HepG2 (cell line): ENCODE measurements around the gene ADARB1. TPM values are rescaled to one million over a fixed set of nuclear protein-coding genes. Genes with fewer than 3 reads are reported as not detected.
"Not testable (repeated sequence)": the region's sequence is repeated elsewhere in the genome, so short reads cannot be mapped to it uniquely, and the experiment has no call there.

Experiments used
- ATAC-seq: fragments of 200-7000 bp; cut with Tn5 transposase; 3 replicates; pipeline ENCODE4 v1.9.1; 2020; ENCODE audit warnings: mild to moderate bottlenecking, moderate library complexity
- BruUV-seq: library from RNA; stranded (reverse); fragments of 400-500 nt; replicated peaks from 2 replicates; lab custom pipeline; 2021; lab: Mats Ljungman, UMichigan
- CTCF ChIA-PET: fragments of 300-600 bp; formaldehyde crosslinking; extraction: SDS; loops from one replicate; lab custom pipeline; 2021; ENCODE audit warnings: low total read pairs, inconsistent platforms, low intra/inter-chr PET ratio; lab: Yijun Ruan, JAX
- POLR2A ChIA-PET: fragments of 350-600 bp; sonication (Branson Sonifier 250); formaldehyde crosslinking; loops from one replicate; lab custom pipeline; 2020; ENCODE audit warnings: antibody characterized with exemption, inconsistent platforms; lab: Yijun Ruan, JAX
- DNase-seq: peaks from one replicate; pipeline ENCODE4 v3.0.0-alpha.2; 2015; ENCODE audit warnings: low spot score
- FAIRE-seq: peaks from 3 replicates; lab custom pipeline; 2011; peaks lifted over from hg19 to GRCh38; lab: Jason Lieb, UNC
- H2AFZ ChIP-seq: one replicate; pipeline ENCODE4 v1.6.1; 2011; ENCODE audit warnings: low read length, inconsistent platforms
- H3K27ac ChIP-seq: fragments of 300-600 bp; 3 replicates; pipeline ENCODE4 v1.8.0; 2011; ENCODE audit warnings: mixed run types, mild to moderate bottlenecking, mixed read lengths, low read length, inconsistent platforms; ENCODE audit not compliant: insufficient read depth; ENCODE audit errors: extremely low read length
- H3K27me3 ChIP-seq, 2 experiments: fragments of 200-600 bp in 1 of 2; 2 replicates in 1 of 2; 3 replicates in 1 of 2; pipeline versions ENCODE4 v1.6.0 to v1.8.0; 2011; ENCODE audit warnings: low read length in 2 of 2, mild to moderate bottlenecking in 2 of 2, moderate library complexity in 2 of 2, inconsistent platforms in 1 of 2; ENCODE audit not compliant: insufficient read depth in 2 of 2, control insufficient read depth in 1 of 2
- H3K36me3 ChIP-seq, 2 experiments: fragments of 200-600 bp in 1 of 2; replicated peaks in 1 of 2; 2 replicates in 1 of 2; 3 replicates in 1 of 2; pipeline versions ENCODE4 v1.5.1 to v1.8.0; 2011; ENCODE audit warnings: low read length in 2 of 2, inconsistent platforms in 1 of 2; ENCODE audit not compliant: insufficient read depth in 2 of 2, control insufficient read depth in 1 of 2
- H3K4me1 ChIP-seq: 2 replicates; pipeline ENCODE4 v1.5.1; 2012; ENCODE audit warnings: low read length, inconsistent platforms; ENCODE audit not compliant: insufficient read depth
- H3K4me2 ChIP-seq: 2 replicates; pipeline ENCODE4 v1.6.0; 2011; ENCODE audit warnings: low read depth, low read length, inconsistent platforms
- H3K4me3 ChIP-seq, 3 experiments: fragments of 200-600 bp in 1 of 3; sonication (generic), shearing (Covaris generic) in 1 of 3; replicated peaks in 1 of 3; 2 replicates each; pipeline ENCODE4 v1.5.1; 2011 to 2016; ENCODE audit warnings: low read length in 3 of 3, inconsistent platforms in 2 of 3, low read depth in 2 of 3, mild to moderate bottlenecking in 2 of 3, control low read depth in 1 of 3, mixed read lengths in 1 of 3; ENCODE audit not compliant: insufficient read depth in 1 of 3
- H3K79me2 ChIP-seq: one replicate; pipeline ENCODE4 v1.6.1; 2011; ENCODE audit warnings: low read length, inconsistent platforms; ENCODE audit not compliant: insufficient read depth
- H3K9ac ChIP-seq: 2 replicates; pipeline ENCODE4 v1.6.0; 2011; ENCODE audit warnings: mild to moderate bottlenecking, low read depth, low read length, inconsistent platforms; ENCODE audit not compliant: insufficient read depth
- H3K9me3 ChIP-seq: 2 replicates; pipeline ENCODE4 v1.5.1; 2012; ENCODE audit warnings: mild to moderate bottlenecking, low read length
- H4K20me1 ChIP-seq: 2 replicates; pipeline ENCODE4 v1.6.0; 2011; ENCODE audit warnings: inconsistent platforms, mild to moderate bottlenecking, low read length, moderate library complexity; ENCODE audit not compliant: insufficient read depth
- ZNF547 ChIP-seq: sonication (generic); formaldehyde crosslinking; IDR thresholded peaks from 2 replicates; pipeline ENCODE4 v1.5.1; 2020; ENCODE audit warnings: mild to moderate bottlenecking, missing genetic modification reagents
- WGBS: methylation state at CpG from one replicate; pipeline ENCODE4 v1.1.6; 2017; ENCODE audit warnings: low lambda C conversion rate; 5-methylcytosine and 5-hydroxymethylcytosine counted together
- in situ Hi-C: cut with HindIII; loops from 2 replicates; pipeline ENCODE4 v1.10.0; 2017; ENCODE audit warnings: low pct_unique_long_range_greater_than_20kb; ENCODE audit not compliant: extremely low pct_ligation_motif_present
- intact Hi-C: fragments of 100-400 bp; cut with micrococcal nuclease; formaldehyde crosslinking; loops from one replicate; pipeline ENCODE4 v1.10.0; 2022; ENCODE audit not compliant: unreplicated experiment
- polyA plus RNA-seq, 8 experiments: library from polyadenylated mRNA; depleted of rRNA in 3 of 8; stranded (reverse) in 7 of 8; unstranded in 1 of 8; fragments of >200 nt; fragmentation: Illumina TruSeq in 4 of 8; extraction: Trizol in 4 of 8; gene quantifications; 2 replicates each; pipeline versions ENCODE4 v1.2.1 to v1.2.3, GENCODE V29; 2011 to 2016; ENCODE audit warnings: low read depth in 4 of 8, missing spikeins in 1 of 8, mixed read lengths in 1 of 8; ENCODE audit not compliant: insufficient read depth in 1 of 8
- total RNA-seq, 5 experiments: library from RNA; depleted of rRNA; stranded (reverse); fragments of >200 nt; fragmentation: Illumina TruSeq; extraction: Trizol; gene quantifications; 2 replicates each; pipeline ENCODE4 v1.2.3, GENCODE V29; 2016; ENCODE audit warnings: low read depth in 1 of 5
- TF ChIP-seq, protein P1 (sequence below): sonication (generic); formaldehyde crosslinking; IDR thresholded peaks from 2 replicates; pipeline ENCODE4 v1.5.1; 2020; ENCODE audit warnings: mild to moderate bottlenecking, missing genetic modification reagents, moderate library complexity

ADARB1 gene
- total and polyA plus RNA-seq, 2 of the 13 experiments (the other 11 are each of a cell fraction or from before 2014, with no cell fraction given), result 6.6 to 10.0 TPM

DNA sequence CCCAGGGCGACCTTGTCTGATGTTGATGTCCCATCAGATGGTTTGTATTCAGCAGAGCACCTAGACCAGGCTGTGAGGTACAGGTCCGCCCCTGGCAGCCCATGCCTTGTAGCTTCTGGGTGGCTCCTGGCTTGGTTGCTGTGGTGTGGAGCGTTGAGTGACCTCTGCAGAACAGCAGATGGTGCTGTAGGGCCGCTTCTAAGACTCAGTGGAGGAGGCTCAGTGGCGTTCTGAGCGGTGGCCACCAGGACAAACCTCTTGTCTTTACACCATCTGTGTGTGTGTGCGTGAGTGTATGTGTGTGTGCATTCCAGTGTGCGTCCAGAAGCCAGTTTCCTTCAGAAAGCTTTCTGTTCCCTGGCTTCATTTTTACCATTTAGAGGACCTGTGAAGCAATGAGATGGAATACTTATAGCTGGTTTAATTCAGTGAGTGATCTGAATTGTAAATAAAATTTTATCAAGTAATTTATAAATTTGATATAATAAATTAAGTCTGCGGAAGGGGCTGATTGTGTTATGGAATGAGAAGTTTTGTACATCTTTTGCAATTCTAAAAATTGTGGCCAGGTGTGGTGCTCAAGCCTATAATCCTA is 66.1 kb downstream of the ADARB1 start (continued):
- TF ChIP-seq, protein P1, sequence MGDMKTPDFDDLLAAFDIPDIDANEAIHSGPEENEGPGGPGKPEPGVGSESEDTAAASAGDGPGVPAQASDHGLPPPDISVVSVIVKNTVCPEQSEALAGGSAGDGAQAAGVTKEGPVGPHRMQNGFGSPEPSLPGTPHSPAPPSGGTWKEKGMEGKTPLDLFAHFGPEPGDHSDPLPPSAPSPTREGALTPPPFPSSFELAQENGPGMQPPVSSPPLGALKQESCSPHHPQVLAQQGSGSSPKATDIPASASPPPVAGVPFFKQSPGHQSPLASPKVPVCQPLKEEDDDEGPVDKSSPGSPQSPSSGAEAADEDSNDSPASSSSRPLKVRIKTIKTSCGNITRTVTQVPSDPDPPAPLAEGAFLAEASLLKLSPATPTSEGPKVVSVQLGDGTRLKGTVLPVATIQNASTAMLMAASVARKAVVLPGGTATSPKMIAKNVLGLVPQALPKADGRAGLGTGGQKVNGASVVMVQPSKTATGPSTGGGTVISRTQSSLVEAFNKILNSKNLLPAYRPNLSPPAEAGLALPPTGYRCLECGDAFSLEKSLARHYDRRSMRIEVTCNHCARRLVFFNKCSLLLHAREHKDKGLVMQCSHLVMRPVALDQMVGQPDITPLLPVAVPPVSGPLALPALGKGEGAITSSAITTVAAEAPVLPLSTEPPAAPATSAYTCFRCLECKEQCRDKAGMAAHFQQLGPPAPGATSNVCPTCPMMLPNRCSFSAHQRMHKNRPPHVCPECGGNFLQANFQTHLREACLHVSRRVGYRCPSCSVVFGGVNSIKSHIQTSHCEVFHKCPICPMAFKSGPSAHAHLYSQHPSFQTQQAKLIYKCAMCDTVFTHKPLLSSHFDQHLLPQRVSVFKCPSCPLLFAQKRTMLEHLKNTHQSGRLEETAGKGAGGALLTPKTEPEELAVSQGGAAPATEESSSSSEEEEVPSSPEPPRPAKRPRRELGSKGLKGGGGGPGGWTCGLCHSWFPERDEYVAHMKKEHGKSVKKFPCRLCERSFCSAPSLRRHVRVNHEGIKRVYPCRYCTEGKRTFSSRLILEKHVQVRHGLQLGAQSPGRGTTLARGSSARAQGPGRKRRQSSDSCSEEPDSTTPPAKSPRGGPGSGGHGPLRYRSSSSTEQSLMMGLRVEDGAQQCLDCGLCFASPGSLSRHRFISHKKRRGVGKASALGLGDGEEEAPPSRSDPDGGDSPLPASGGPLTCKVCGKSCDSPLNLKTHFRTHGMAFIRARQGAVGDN, result peak; percentile 38
- TF ChIP-seq ZNF547 (CRISPR knock-in tag), result no peak
- TF ChIP-seq, all 625 proteins: peak for 25

DNA sequence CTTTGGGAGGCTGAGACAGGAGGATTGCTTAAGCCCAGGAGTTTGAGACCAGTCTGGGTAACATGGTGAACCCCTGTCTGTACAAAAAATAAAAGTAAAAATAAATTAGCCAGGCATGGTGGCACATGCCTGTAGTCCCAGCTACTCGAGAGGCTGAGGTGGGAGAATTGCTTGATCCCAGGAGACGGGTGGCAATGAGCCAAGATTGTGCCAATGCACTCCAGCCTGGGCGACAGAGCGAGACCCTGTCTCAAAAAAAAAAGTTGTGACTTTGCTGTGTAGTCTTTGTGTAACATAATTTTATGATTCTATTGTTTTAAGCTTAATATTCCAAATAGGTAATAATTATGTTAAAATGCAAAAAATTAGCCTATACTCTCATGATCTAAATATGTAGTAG is 66.6 kb downstream of the ADARB1 start:
- H3K4me2 ChIP-seq, H3K27me3 ChIP-seq, BruUV-seq, ATAC-seq, H3K9me3 ChIP-seq, H3K79me2 ChIP-seq, H3K9ac ChIP-seq, H3K4me3 ChIP-seq, H2AFZ ChIP-seq, H3K36me3 ChIP-seq, in situ Hi-C loops, H3K27ac ChIP-seq, DNase-seq, POLR2A ChIA-PET, H4K20me1 ChIP-seq, FAIRE-seq: not testable (repeated sequence)
- H3K4me1 ChIP-seq, result peaks cover 12% of the 10 kb centered on the region
- WGBS, result 97% methylated on average over 4 of the region's 4 CpGs
- CTCF ChIA-PET, result interaction anchor here (0.9 to 1.8 kb wide), 5 partner anchors 129 to 680 kb away, joined by 3 to 7 read pairs (median 5); no protein-coding TSS in a partner anchor
- intact Hi-C loops, result loop anchor here (1.0 to 5.0 kb wide), 2 partner anchors 131 to 148 kb away; no protein-coding TSS in a partner anchor
